Stimulated activated effector memory CD8-positive, alpha-beta T cell treated with anti-CD3 and anti-CD28 coated beads, Interleukin-12 subunit alpha, Interleukin-12 subunit beta, amount 100 ng/mL, for 72 hours (primary cell): ENCODE results near the gene HPCAL1.
"Not testable (repeated sequence)": the region's sequence is repeated elsewhere in the genome, so short reads cannot be mapped to it uniquely, and the experiment has no call there.

Source experiments
- ATAC-seq: fragments of 150-1000 bp; cut with Tn5 transposase; 2 replicates; pipeline ENCODE4 v1.10.0; 2021
- DNase-seq, 2 donors: peaks; one replicate each; pipeline ENCODE4 v3.0.0; 2021 to 2022; ENCODE audit warnings: low spot score in 2 of 2
- H3K27ac Mint-ChIP-seq: one replicate; pipeline ENCODE4 v1.8.0; 2022; ENCODE audit warnings: mild to moderate bottlenecking, mixed read lengths
- H3K36me3 Mint-ChIP-seq: one replicate; pipeline ENCODE4 v1.8.0; 2022; ENCODE audit warnings: mild to moderate bottlenecking, mixed read lengths
- H3K4me1 Mint-ChIP-seq: one replicate; pipeline ENCODE4 v1.8.0; 2022; ENCODE audit warnings: mixed read lengths
- H3K4me3 Mint-ChIP-seq: one replicate; pipeline ENCODE4 v1.8.0; 2022; ENCODE audit warnings: mild to moderate bottlenecking, mixed read lengths
- H3K9me3 Mint-ChIP-seq: one replicate; pipeline ENCODE4 v1.8.0; 2022; ENCODE audit warnings: mixed read lengths

The HPCAL1 gene

DNA sequence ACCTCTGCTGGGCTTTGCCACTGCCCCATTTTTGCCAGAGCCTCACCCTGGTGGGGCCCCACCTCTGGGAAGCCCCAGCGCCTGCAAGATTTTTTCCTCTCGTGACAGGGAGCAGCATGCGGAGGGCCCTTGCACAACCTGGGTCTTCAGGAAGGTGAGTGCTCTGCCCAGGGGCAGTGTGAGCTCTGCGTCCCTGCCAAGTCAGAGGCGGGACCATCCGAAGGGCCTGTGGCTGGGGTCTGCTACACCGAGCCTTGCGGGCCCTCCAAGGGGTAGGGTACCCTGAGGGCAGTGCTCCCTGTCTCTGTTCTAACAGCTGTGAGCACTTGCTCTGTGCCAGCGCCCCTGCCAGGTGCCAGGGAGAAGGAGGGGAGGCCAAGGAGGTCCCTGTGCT, 151.2 kb downstream of the HPCAL1 start:
- DNase-seq (no peak), ATAC-seq (no peak)
- Mint-ChIP-seq H3K36me3 (no peaks in the 10 kb centered on the region), H3K4me3 (no peak overlapping the region), H3K4me1 (peaks cover 19% of the 10 kb centered on the region), H3K9me3 (no peaks in the 10 kb centered on the region), H3K27ac (peak overlapping the region; percentile 48)

DNA sequence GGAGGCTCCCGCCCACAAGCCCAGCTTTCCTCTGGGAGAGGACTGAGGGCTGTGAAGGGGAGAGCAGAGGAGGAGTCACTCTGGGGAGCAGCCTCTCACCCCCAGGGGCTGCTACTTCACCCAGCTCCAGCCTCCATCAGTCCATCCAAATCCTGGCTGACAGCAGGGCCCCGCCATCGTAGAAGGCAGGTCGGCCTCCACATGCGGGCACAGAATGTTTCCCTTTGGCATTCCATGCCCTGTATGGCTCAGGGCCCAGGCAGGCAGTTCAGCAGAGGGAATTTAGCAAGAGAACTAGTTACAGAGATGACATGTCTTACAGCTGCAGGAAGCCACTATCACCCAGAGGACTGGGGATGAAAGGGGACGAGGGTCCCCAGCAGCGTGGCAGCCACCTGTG, 151.8 kb downstream of the HPCAL1 start:
- ATAC-seq (no peak), DNase-seq (no peak)
- H3K4me3 Mint-ChIP-seq = no peak overlapping the region
- H3K36me3 Mint-ChIP-seq = no peaks in the 10 kb centered on the region
- H3K4me1 Mint-ChIP-seq = peaks cover 16% of the 10 kb centered on the region
- no peaks in the 10 kb centered on the region for H3K9me3 Mint-ChIP-seq
- peak overlapping the region; percentile 48 for H3K27ac Mint-ChIP-seq

DNA sequence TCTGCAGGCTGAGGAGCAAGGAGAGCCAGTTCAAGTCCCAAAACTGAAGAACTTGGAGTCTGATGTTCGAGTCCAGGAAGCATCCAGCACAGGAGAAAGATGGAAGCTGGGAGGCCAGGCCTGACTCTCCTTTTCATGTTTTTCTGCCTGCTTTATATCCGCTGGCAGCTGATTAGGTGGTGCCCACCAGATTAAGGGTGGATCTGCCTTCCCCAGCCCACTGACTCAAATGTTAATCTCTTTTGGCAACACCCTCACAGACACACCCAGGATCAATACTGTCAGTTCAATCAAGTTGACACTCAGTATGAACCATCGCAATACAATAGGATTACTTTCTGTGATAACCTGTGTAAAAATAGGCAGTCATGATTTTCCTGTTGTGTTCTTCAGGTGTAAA, 154.5 kb downstream of the HPCAL1 start:
- not testable (repeated sequence) for H3K27ac Mint-ChIP-seq, H3K36me3 Mint-ChIP-seq, H3K9me3 Mint-ChIP-seq, DNase-seq, H3K4me3 Mint-ChIP-seq, H3K4me1 Mint-ChIP-seq, ATAC-seq

DNA sequence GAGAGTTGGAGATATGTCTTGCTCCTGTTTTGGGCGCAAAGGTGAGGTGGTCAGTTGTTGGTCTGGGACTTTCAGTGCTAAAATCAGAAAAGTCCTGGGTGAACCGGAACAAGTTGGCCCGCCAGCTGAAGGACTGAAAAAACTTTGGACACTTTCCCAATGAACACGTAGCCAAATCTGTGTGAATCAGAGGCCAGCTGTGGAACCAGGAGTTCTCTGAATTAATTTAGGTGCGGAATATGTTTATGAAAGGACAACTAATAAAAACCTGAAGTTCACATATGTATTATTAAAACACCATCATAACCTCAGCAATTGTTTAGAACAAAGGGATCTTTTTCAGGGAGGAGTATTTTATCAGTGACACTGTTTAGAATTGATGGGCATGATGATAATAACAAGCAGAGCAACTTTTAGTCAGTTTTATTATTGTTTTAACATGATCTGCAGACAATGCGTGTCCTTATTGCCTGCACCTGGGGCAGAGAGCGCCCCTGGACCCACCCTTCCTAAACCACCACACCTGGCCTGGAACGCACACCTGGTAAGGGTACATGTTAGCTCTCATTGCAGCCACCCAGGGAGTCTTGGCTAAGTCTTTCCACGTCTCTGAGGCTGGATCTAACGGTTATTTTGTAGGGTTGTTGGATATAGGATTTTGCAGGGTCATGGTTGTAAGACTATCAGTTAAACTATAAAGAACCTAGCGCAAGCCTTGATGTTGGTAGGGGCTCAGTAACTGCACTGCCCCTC, 155.3 kb downstream of the HPCAL1 start:
- Mint-ChIP-seq H3K9me3 (no peaks in the 10 kb centered on the region), H3K4me3 (no peak overlapping the region), H3K27ac (no peak overlapping the region), H3K36me3 (no peaks in the 10 kb centered on the region), H3K4me1 (peaks cover 6% of the 10 kb centered on the region)
- no peak for ATAC-seq
- no peak for DNase-seq

DNA sequence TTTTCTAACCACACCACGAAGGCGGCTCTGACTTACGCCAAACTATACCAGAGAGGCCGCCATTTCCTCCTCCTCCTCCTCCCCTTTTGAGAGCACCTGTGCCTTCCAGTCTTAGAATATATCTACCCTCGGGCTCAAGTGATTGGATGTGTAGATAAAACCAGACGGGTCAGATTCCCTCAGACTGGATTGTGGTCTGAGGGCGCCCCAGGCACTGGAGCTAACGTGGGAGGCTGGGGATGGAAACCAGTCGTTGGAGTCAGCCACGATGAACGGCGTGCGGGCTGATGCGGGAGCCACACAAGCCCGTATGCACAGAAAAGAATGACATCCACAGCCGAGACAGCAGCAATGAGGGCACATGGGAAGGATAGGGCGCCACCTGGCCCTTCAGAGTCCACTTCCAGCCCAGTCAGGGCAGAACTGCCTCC, 157.7 kb downstream of the HPCAL1 start:
- ATAC-seq = no peak
- Mint-ChIP-seq H3K4me1 (peaks cover 6% of the 10 kb centered on the region), H3K9me3 (no peaks in the 10 kb centered on the region), H3K4me3 (no peak overlapping the region), H3K27ac (no peak overlapping the region), H3K36me3 (no peaks in the 10 kb centered on the region)
- no peak for DNase-seq

DNA sequence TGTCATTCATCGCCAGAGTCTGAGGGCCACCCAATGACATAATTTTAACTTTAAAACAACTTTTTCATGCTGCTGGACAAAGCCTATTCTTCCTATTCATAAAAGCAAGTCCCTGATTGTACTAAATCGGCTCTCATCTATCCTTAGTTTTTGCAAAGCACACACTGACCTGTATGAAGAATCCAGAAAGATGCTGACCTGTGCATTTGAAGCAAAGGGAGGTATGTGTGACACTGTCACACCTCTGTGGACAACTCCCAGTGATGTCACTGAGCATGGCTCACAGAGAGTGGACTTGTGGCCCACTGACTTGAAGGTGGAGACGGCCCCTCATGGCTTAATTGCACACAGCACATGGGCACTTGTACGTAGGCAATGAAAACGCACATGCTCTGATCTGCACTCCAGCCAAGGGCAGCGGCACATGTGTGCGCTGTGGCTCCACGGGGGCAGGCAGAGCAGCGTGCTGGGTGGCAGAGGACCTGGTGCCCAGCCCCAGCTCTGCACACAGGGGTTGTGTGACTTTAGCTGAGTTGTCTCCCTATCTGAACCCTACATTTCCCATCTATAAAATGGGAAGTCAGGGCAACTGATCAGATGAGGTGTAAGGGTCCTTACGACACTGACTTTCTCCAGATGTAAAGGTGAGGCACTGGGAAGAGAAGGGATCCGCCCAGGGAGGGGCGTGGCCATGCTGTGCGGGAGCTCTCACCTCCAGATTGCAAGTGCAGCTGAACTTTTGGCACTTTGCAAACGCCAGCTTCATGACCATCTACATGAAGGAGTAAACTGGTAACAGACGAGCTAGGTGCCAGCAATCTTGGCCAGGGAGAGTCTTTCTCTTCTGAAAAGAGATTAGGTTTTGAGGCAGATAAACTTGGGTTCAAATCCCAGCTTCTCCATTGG, 159.7 kb downstream of the HPCAL1 start:
- no peaks in the 10 kb centered on the region for H3K36me3 Mint-ChIP-seq
- peaks cover 6% of the 10 kb centered on the region for H3K4me1 Mint-ChIP-seq

DNA sequence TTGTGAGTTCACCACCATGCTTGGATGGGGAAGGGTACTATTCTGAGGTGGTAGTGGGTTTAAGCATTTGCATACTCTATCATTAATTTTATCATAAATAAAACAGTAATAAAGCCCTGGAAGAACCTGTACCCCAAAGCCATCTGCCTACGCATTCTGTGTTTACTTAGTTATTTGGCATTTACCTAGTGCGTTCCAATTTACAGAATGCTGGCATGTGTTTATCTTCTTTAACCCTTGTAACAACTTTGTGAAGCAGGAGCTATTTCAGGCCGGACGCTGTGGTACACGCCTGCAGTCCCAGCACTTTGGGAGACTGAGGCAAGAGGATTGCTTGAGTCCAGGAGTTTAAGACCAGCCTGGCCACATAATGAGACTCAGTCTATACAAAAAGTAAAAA, 163.2 kb downstream of the HPCAL1 start:
- no peak overlapping the region for H3K4me3 Mint-ChIP-seq
- DNase-seq (no peak), ATAC-seq (no peak)
- H3K27ac Mint-ChIP-seq = no peak overlapping the region
- no peaks in the 10 kb centered on the region for H3K4me1 Mint-ChIP-seq
- H3K36me3 Mint-ChIP-seq = no peaks in the 10 kb centered on the region
- no peaks in the 10 kb centered on the region for H3K9me3 Mint-ChIP-seq

More for the DNA sequence above, 159.7 kb downstream of the HPCAL1 start:
- no peak for DNase-seq
- H3K27ac Mint-ChIP-seq = no peak overlapping the region
- no peak overlapping the region for H3K4me3 Mint-ChIP-seq
- no peaks in the 10 kb centered on the region for H3K9me3 Mint-ChIP-seq
- ATAC-seq = no peak

DNA sequence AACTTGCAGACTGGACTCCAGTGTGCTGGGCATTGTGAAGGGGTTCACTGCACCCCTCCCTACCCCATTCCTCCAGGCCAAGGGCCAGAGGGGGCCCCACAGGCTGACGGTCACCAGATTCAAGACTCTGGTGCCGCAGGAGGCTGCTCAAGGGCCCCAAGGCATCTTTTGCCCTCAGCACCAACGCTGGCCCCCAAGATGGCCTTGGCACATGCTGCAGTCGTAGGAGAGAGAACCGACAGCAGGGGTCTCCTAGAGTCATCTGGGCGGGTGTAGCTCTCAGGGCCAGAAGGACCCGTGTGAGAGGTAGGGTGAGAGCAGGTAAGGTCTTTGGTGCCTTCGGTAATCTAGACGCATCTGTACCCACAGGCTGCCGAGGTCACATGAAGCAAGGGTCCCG, 164.1 kb downstream of the HPCAL1 start:
- H3K4me3 Mint-ChIP-seq = no peak overlapping the region
- H3K36me3 Mint-ChIP-seq = no peaks in the 10 kb centered on the region
- H3K9me3 Mint-ChIP-seq = no peaks in the 10 kb centered on the region
- H3K4me1 Mint-ChIP-seq = no peaks in the 10 kb centered on the region
- DNase-seq (no peak), ATAC-seq (no peak)
- H3K27ac Mint-ChIP-seq = no peak overlapping the region

DNA sequence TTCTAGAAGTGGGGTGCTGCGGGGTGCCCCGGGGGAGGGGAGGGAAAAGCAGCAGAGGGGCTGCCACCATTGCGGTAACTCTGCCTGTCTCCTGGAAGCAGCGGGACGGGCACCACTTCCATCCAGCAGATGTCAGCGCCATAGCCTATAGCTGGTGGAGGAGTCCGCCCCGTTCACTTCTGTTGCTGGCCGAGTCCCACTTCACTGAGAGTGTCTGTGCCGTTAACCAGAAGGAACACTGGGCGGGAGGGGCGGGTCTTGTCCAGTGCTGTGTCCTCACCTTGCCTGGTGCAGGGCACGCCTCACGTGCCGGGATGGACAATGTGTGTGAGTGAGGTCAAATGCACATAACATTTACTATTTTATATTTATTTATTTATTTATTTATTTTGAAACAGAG, 164.7 kb downstream of the HPCAL1 start:
- no peak overlapping the region for H3K27ac Mint-ChIP-seq
- H3K9me3 Mint-ChIP-seq = no peaks in the 10 kb centered on the region
- ATAC-seq = no peak
- DNase-seq = no peak
- H3K4me3 Mint-ChIP-seq = no peak overlapping the region
- no peaks in the 10 kb centered on the region for H3K4me1 Mint-ChIP-seq
- H3K36me3 Mint-ChIP-seq = no peaks in the 10 kb centered on the region

DNA sequence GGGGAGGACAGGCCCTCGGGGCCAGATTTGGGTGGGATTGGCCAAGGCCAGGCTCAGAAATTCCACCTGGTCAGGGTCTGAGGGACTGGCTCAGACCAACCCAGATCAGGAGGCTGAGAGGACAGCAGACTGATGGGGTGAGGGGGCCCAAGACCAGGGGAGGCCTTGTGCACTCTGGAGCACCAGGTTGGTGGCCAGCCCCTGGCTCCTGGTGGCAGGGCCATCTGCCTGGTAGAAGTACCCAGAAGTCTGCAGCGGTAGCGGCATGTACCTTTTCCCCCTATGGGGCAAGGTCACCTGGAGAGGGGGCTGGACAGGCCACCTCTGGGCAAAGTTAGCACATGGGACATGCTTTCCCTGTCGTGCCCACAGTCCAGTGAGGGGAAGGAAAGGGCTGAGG, 166.6 kb downstream of the HPCAL1 start:
- Mint-ChIP-seq H3K9me3 (no peaks in the 10 kb centered on the region), H3K36me3 (no peaks in the 10 kb centered on the region), H3K4me1 (no peaks in the 10 kb centered on the region), H3K4me3 (no peak overlapping the region), H3K27ac (peak overlapping the region; percentile 30)
- ATAC-seq (no peak), DNase-seq (no peak)

DNA sequence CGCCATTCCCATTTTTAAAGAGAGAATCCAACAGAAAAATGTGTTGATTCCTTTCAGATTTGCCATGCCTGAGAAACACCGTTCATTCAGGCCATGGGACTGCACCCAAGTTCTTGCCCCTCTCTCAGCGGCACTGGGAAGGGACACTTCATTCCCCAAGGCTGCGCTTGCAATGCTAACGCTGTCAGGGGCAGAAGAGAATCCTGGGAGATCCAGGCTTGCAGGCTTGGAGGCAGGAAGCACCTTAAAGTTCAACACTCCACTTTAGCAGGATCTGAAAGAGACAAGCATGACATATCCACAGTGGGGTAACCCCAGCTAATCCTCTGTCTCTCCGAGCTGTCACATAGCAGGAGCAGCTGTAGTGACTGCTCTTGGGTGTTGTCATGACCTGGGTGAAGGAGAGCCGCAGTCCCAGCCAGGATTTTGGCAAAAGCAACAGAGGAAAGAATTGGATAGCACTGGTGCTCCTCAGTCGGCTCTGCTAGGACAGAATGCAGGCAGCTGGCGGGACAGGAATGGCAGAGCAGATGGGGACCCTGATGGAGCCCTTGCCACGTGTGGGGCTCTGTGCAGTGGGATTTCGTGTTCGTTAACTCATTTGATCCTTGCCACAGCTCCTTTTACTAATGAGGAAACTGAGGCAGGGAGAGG, 167.4 kb downstream of the HPCAL1 start:
- Mint-ChIP-seq H3K4me3 (no peak overlapping the region), H3K4me1 (no peaks in the 10 kb centered on the region), H3K9me3 (no peaks in the 10 kb centered on the region), H3K36me3 (no peaks in the 10 kb centered on the region), H3K27ac (no peak overlapping the region)
- DNase-seq (no peak), ATAC-seq (no peak)

DNA sequence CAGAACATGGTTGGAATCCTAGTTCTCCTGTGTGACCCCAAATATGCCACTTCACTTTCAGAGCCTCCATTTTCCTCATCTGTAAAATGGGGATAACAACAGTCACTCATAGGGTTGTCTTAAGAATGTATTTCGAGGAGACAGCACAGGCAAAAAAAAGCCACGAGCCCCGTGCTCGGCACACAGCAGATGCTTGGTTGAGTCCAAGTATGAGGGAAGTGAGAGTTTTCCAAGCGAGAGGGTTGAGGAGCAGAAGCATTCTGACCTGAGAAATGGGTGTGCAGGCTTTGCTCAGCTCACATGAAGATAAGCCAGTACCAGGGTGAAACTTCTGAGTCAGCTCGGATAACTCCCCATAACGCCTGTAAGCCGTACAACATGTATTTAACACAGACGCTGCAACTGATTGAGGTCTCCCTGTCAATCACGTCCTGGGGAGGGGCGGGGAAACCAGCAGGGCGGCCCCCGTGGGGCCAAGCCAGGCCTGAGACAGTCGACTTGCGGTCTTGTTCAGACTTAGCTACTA, 168.4 kb downstream of the HPCAL1 start:
- ATAC-seq (no peak), DNase-seq (no peak)
- Mint-ChIP-seq H3K4me1 (no peaks in the 10 kb centered on the region), H3K36me3 (no peaks in the 10 kb centered on the region), H3K9me3 (no peaks in the 10 kb centered on the region), H3K27ac (no peak overlapping the region), H3K4me3 (no peak overlapping the region)

DNA sequence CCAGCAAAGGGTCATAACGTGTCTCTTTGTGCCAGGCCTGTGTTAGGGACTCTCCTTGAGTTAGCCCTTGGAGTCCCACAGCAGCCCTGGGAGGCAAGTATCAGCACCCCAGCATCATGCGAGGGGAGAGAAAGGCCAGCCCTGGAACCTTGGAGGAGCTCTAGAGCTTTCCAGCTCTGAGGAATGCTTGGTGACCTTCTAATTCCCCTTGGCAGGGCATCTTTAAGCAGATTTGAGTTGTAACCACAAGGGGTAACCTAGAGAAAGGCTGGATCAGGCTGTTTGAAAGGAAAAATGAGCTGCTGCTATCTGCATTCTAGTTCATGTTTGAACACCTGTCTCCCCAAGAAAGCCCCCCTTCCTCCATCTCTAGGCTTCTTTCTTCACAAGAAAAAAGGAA, 169.3 kb downstream of the HPCAL1 start:
- no peak for ATAC-seq
- H3K4me1 Mint-ChIP-seq = peaks cover 2% of the 10 kb centered on the region
- no peak overlapping the region for H3K27ac Mint-ChIP-seq
- no peak for DNase-seq
- no peak overlapping the region for H3K4me3 Mint-ChIP-seq
- no peaks in the 10 kb centered on the region for H3K9me3 Mint-ChIP-seq
- H3K36me3 Mint-ChIP-seq = no peaks in the 10 kb centered on the region

DNA sequence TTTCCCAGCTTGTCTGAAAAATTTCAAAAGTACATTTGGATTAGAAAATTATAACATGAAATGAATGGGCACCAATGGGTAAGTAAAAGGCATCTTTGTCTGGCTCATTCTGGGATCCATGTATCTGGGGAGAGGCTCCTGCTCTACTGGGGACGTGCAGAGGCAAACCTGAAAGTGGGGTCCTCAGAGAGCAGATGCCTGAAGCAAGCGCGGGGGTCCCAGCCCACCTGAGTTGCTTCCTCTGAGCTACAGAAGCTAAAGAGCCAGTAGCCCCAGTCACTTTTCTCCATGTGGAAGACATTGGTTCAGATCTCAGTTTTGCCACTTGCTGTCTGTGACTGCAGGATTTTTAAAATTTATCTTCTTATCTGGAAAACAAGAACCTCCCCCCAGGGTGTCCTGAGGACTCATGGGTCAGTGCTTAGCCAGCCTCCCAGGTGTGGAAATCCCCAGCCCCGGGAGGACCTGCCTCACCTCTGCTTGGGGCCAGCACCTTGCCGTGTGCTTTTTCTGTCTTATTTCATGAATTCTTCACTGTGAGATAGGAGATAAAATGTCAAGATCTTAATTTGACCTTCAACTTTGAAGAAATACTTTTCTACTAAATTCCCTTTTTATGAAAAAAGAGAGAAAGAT, 170.5 kb downstream of the HPCAL1 start:
- Mint-ChIP-seq H3K4me3 (no peak overlapping the region), H3K36me3 (no peaks in the 10 kb centered on the region), H3K9me3 (no peaks in the 10 kb centered on the region), H3K4me1 (peaks cover 9% of the 10 kb centered on the region), H3K27ac (no peak overlapping the region)
- no peak for DNase-seq
- no peak for ATAC-seq

DNA sequence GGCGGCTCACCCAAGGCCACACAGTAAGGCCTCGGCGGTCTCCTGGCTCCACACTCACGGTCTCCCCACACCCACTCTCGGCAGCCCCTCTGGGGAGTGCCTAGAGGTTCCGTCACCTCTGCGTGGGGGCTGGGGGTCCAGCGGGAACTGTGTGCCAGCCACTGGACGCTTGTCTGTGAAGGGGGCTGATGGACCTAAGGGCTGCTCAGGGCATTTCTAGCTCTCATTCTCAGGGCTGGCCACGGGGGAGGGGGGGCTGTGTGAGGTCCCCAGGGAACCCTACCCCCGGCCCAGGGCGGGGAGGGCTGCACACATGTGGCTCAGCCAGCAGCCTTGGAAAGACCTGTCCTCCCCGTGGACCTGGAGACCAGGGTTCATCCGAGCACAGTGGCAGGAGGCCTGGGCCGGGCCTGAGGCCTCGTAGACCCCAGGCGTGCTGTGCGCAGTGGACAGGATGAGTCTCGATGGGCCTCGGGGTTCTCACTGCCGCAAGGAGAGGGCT, 172.6 kb downstream of the HPCAL1 start:
- Mint-ChIP-seq H3K36me3 (no peaks in the 10 kb centered on the region), H3K9me3 (no peaks in the 10 kb centered on the region), H3K4me3 (no peak overlapping the region), H3K4me1 (peaks cover 17% of the 10 kb centered on the region), H3K27ac (no peak overlapping the region)
- no peak for ATAC-seq
- no peak for DNase-seq
